ENCODE measurements around the gene CXCL14.

The CXCL14 gene

DNA sequence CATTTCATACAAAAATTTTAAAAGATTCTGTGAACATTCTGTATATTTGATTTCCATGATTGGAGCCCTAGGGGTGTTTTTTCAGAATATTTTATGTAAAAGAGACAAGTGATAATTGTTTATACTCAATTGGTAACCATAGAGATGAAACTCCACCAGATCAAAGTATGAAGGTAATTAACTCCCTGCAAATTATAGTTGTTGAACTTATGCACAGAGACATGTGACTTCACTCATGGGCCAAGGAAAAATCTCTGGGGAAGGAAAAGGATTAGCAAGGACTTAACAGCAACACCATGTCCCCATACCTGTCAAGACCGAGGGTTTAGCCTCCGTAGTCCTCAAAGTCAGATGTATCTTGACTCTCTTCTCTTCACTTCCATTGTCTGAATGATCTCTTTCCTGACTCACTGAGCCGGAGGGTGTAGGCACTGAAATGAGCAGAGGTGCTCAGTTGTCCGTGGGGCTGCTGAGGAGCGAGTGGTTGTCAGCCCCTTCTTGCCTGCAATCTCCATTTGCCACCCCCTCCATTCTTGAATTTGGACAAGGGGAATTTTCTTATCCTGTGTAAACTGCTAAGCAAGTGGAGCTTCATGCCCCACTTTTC, 17.5 kb upstream of the CXCL14 start:
- no peak for DNase-seq

DNA sequence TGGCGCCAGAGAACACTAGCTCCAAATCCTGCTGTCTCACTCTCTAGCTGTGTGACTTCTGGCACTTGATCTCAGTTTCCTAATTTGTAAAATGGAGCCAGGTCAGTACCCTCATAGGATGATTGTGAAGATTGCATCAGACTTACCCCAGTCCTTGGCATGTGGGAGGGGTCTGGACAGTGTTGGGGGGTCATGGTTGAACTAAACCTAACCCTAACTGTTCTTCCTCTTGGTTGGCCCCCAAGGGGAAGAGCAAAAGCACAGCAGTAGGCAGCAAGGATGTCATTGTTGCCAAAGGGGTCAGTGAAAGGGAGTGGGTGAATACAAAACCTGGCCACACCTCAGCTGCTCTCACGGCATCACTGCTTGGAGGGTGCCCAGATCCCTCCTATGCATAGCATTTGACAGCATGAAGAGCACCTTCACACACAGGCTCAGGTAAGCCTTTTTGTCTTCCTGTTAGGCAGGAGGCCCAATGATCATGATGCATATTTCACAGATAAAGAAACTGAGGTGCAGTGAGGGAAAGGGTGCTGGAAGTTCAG, 15.7 kb upstream of the CXCL14 start:
- no peak for DNase-seq

DNA sequence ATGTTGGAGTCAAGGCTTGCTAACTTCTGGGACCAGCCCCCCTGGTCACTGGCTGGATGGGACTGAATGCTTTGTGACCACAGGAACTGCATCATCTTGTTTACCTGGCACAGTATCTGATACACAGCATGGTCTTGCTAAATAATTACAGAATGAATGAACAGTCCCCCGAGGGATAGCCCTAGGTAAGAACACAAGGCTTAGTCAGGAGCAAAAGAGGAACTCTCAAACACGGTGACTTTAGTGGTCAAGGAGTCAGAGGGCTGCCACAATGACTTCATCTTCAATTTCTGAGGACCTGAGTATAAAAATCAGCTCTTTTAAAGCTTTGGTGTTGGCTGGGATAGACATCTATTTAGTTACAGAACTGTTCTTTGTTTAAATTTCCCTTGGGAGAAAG, 15.1 kb upstream of the CXCL14 start:
- DNase-seq, result no peak

DNA sequence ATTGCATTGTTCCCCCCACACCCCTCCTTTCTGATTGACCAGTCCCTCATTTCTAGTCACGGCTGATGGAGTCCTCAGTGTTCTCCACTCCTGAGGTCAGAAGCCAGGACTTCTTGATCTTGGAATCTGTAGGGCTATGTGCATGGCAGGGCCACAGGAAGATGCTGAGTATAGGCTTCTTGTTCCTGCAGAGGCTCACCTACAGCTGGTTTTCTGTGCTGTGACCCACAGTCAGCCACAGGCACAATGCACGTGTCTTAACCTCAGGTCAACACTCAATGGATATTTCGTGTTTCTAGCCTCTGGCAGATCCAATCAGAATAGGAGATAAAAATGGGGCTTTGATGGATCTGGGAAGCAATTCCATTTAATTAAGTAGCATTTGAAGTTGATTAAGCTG, 14.3 kb upstream of the CXCL14 start:
- no peak for DNase-seq

DNA sequence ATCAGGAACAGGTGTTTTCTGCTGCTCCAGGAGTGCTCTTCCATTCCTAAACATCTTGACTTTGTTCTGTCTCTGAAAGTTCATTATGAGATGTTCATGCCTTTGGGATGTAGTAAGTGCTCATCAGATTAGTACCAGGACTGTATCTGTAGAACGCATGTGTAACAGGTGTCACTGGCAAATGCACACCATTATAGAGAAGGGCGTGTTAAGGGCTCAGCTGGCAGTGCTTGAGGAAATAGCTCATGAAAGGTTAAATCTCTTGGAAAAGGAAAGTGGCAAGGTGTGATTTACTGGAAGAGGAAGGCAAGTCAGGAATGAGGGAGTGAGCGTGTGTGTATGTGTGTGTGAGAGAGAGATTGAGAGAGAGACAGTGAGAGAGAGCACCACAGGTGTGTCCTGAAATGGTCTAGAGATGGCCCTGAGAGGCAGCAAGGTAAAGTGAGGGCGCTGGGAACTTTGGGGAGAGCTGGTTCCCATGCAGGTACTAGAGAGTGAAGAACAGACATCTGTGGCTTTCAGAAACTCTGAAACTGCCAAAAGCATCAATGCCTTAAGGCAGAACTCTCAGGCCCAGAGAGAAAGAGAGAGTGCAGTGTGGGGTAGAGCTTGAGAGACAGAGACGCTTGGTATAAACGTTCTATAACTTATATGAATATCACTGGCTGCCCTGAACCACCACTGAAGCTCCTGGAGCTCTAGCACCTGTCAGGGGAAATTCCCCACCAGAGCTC, 13.7 kb upstream of the CXCL14 start:
- DNase-seq, result no peak

DNA sequence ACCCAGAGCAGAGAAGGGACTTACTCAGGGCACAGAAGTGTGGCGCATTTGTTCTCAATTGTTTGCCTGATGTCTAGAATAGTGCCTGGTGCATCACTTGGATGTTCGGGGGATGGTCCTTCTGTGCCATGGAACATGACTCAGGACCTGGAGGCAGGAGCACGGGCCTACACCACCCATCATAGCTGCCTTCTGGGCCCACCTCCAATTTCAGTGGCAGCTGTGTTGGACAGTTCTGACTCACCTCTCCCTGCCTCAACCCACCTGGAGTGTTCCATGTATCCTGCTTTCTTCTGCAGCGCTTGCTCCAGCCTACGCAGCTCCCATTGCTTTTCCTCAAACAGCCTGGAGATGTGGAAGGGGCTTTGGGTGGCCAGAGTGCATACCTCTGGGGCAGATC, 12.5 kb upstream of the CXCL14 start:
- no peak for DNase-seq

DNA sequence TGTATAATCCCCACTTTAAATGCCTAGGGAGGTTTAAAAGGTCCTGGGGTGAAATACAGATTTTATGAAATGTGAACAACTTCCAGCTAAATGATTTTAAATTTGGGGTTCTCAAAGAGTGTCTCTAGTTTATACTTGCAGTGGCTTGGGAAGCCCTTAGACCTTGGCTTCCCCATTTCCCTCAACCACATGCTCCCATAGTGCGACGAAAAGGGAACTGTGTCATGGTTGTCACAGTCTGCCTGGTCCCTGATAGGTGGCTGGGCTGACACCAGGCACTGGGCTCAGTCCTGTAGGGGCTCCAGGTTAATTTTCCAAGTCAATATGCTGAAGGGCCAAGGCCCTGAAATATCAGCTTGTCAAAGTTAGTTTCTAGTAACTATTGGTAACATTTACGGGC, 10.4 kb upstream of the CXCL14 start:
- DNase-seq, result no peak

DNA sequence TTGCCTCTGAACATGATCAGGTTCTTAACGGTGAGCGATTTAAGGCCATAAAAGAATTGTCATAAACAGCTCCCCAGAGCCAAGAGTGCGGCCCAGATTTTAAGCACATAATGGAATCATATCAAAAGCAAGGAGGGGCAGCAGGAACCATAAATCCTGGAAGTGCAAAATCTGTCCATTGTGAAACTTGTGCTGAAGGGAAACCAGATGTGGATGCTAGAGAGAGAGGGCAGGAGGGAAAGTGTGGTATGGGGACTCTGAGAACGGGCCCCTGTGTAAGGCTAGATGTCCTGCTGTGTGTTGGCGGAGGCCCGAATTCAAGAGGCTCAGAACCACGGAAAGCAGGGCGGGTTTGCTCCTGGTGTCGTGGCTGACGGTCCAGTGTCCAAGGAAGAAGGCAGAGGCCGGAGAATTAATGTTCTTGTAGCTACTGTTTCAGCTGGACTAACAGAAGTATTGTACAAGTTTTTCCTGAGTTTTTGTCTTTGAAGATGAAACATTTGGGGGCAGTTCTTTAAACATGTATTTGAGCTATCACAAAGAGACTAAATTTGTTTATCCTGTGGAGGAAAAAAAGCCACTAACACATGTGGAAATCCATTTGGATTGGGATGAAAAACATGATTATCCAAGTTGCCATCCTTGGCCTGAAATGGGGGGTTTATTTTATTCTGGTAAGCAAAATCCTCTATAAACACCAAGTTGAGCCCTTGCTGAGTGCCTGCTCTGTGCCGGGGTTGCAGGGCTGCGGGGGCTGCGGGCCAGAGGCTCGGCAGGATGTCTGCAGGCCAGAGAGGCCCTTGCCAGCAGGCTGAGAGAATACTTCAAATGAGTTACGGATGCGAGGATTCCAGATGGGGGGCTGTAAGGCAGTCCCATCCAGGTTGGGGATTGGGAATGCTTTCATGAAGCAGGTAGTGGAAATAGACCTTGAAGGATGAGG, 9.2 kb upstream of the CXCL14 start:
- no peak for DNase-seq

DNA sequence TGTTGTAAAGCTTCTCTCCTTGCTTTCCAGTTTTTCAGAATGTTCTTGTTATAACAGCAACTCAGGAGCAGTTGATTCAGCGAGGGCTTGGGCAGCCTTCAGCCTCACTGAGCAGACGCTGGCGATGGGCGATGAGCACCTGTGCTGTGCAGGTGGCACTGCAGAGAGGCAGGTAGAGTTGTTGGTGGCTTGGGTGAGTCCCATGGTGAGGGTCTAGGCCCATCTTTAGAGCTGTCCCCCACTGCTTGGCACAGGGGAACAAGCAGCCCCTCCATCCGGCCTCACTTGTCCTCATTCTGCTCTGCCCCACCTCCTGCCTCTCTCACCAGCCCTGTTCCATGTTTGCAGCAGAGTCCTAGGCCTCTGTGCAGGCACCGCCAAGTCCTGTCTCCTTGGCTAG, 6.1 kb upstream of the CXCL14 start:
- no peak for DNase-seq

DNA sequence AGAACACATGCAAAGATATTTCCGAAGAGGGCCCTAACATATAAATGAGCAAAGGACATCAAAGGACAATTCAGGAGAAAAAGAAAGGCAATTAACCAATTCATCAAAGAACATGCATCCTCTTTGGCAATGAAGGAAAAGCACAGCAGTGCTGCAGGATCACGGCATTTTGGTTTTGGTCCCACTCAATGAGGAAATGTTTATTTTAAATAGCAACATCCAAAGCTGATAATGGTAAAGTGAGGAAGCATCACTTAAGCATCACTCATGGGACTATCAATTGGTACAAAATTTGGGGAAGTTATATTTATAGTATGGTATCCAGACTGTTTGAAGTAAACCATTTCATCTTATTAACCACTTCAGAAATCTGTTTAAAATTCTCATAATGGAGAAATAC, 5.5 kb upstream of the CXCL14 start:
- DNase-seq, result no peak

DNA sequence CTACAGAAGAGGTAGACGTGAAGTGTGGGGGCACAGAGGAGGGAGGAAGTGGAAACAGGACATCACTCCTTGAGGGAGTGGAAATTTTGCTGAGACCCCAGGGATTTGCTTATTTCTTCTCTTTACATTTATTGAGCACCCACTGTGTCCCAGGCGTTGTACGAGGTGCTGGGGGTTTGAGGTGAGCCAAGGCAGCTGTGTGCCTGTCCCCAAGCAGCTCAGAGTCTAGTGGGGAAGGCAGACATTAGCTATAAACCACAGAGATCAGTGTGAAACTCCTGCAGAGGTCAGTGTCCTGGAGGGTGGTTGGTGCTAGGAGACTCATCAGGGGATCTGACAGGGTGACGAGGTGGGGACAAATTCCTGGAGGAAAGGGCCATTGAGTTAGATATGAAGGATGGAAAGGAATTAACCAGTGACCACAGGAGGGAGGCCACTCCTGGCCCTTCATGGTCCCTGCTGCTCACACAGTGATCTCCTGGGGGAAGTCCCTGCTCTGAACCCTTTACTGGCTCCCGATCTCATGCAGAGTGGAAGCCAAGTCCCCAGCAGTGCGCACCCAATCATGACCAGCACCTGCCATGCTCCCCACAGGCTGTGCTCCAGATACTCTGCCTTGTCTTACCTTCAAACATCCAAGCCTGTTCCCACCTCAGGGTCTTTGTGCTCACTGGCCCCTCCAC, 3.4 kb upstream of the CXCL14 start:
- DNase-seq, result no peak

DNA sequence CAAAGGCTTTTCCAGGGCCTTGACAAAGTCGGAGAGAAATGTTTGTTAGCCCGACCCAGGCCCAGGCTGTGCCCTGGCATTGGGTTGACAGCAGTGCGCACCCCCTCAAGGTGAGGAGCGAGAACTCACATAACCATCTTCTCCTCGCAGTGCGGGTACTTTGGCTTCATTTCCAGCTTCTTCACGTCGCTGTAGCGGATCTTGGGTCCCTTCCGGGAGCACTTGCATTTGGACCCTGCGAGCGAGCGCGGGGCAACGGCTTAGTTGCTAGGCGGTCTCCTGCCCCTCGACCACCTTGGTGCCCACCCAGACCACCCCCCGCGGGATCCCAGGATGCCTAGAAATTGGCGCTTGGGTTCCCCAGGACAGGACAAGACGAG, 496 bp downstream of the CXCL14 start:
- DNase-seq, result no peak

DNA sequence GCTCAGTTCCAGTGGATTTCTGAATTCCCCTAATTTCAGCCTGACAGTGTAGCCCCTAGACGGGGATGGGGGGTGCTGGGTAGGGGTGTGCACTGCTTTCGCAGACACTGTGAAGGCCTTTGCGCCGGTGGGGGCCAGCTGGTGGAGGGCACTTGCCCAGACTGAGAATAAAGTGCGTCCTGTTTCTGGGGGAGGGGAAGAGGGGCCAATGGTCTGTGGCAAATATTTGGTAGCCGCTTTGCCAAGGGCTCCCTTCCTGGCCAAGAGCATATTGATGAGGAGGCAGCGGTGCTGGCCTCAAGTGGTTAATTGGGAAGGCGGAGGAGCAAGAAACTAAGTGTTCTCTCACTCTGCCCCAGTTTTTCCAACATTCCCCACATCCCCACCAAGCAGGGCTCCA, 1.4 kb downstream of the CXCL14 start:
- DNase-seq, result no peak

DNA sequence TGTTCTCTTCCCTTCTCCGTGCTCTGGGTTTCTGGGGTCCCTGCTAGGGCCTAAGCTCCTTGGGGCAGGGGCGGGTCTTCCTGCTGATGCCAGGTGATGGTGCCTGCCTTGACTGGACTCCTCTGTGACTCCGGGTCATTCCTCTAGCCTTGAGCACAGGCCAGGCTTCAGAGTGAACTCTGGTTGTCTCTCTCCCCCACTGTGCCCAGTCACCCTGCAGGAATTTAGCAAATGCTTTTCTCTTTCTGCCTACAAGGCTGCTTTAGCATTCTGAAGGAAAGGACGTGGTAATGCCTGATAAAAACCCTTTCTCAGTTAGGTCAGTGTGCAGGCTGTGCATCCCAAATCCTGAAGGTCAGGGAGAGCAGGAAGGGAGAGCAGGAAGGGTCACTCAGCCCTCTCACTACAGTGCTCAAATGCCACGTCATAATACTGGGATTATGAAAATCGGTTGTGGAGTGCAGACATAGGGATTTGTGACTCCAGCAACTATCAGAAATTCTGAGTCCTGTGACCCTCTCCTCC, 2.7 kb downstream of the CXCL14 start:
- peak; percentile 65 for DNase-seq

DNA sequence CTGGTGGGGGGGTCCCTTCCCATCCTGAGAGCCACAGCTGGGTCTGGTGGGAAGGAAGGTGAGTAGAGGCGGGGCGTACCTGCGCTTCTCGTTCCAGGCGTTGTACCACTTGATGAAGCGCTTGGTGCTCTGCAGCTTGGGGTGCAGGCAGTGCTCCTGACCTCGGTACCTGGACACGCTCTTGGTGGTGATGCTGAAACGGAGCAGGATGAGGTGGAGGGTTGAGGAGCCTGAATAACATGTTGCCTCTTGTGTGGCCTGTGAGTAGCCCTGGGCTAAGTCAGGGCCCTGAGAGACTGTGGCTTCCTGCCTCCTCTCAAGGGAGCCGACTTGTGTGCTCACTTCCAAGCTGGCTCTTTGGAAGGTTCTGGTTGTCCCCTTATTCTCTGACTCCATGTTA, 4.3 kb downstream of the CXCL14 start:
- no peak for DNase-seq

DNA sequence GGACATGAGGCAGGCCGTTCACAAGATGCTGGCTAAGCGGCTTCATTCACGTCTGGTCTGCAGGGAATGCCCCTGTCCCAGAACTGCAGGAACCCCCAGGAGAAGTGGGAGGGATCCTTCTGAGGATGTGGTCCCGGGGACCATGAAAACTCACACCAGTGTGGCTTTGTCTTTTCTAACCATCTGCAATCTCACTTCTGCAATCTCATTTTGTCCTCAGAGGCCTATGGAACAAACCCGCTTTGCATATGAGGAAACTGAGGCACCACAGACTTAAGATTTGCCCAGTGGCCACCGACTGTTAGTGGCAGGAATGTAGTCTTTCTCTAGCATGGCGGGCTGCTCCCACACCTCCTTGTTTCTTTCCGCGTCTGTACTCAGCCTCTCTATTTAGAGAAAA, 6.9 kb downstream of the CXCL14 start:
- no peak for DNase-seq

DNA sequence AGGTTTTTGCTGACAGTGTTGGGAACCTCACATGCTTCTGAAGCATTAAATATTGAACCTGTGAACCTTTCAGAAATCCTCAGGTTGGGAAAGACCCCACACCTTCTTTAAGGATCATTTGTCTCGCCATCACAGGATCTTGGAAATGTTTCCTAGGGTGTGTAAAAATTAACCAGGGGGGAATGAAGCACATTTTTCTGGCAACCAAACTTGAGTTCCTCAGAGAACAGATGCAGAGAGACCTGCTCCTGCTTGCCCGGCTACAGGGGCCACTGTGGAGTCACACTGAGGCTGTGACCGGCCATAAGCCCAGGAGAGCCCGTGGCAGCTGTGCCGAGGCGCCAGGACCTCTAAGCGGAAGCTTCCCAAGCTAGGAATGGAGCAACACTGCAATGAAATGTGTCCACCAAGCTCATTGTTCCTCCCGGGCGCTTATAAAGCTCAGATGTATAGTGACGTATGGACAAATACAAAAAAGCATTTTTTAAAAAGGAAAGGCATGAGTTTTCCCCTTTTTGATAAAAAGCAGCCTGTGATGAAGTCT, 7.7 kb downstream of the CXCL14 start:
- DNase-seq, result no peak

DNA sequence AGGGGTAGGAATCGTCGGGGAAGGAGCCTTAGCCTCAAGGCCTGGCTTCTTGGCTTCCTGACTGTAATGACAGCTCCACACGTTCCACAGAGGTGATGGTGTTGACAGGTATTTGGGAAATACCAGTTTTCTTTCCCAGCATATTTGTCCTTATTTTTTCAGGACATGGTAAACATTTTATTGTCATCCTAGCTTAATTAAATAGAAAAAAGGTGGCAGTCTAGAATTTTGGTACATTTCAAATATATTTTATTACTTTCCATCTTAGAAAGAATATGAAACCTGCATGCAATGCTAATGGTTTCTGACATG, 8.4 kb downstream of the CXCL14 start:
- no peak for DNase-seq

DNA sequence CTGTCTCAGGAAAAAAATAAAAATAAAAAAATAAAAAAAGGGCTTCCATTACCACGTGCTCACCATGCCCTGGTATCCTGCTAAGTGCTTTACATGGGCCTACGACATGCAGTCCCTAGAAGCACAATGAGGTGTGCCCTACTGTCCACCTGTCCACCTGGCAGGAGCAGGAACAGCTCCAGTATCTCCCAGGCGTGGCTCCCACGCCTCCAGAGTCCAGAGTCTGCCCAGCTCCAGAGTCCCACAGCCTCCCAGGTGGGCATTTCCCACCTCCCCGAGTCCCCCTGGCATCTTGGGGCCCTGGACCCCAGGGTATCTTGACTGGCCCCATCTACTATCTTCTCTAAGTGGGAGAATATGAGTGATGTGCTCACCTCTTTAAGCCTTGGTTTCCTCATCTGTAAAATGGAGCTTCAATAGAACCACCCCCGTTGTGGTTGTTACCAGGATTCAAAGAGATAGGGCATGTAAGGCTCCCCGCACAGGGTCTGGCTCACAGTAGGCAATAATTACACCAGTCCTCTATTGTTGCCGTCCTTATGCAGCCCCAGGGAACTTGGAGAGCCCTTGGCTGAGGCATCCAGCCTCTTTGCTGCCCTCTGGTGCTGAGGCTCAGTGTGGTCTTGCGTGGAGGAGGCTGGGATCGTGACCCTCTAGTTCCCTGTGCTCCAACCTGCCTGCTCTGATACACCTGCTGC, 8.9 kb downstream of the CXCL14 start:
- DNase-seq, result peak; percentile 28

DNA sequence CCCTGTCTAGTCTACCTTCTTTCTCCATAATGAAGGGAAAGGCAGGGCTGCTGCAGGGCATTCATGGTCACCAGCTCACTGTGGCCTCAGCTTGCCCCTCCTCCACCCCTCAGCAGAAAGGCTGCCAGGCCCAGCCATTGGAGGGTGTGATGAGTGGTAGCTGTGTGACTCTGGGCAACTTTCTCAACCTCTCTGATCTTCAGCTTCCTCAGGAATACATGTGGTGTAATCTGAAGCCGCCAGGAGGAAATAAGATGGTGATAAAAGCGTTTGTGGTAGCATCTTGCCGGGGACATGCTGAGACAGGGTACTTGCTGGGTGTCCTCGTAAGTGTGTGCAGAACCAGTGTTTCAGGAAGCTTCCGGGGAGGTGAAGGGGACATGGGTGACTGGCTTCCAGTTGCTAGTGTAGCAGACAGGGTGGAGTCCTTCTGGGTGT, 9.8 kb downstream of the CXCL14 start:
- DNase-seq, result no peak

DNA sequence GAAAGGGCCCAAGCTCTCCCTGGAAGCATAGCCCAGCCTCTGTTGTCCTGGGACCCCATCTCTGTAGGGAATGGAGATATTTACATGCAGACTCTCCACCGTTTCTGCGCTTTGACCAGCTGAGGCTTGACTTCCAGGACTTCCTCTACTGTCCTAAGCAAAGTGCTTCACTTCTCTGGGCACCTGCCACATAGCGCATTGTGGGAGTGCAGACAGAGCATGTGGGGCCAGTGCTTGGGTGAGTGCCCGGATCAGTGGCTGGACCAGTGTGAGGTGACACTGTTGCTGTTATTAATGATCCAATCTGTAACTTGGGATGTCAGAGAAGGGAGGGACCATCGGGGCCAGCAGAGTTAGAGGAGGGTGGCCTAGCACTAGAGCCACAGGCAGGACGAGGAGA, 10.5 kb downstream of the CXCL14 start:
- DNase-seq, result no peak

DNA sequence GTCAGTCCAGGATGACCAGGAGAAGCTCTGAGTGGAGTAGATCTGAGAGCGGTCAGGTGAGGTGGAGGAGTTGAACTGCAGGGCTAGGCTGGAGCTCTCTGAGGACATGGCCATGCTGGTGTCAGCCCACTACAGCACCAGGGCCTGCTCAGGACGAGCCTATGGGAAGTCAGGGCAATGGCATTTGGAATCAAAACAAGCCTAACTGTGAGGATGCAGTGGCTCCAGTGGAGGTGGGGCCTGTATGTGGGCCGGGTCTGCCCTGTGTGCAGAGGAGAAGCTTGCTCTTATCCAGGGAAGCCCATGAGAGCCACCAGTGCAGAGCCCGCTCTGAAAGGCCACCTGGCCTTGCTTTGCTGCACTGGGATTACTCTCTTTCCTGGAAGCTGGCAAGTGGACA, 11.1 kb downstream of the CXCL14 start:
- DNase-seq, result no peak

Data from fibroblast of skin of abdomen (primary cell).